ENCODE results near the gene EMC8.

DNA sequence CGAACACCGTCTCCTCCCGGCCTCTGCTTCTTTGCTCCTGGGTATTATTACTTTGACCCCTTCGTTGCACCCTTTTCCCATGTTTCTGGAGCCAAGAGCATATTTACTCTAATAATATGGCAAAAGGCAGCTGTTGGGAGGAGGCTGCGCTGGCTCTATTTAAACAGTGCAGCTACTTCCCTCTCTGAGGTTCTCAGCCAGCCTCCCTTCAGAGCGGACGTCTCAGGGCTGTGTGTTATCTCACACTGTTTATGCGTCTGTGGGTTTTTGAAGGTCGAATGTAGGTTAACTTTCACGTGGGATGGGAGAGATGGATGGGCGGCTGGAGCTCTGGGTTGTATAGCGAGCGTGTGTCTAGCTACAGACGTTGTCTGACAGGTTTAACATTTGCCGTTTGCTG is 45.4 kb upstream of the EMC8 start:
- TF ChIP-seq POLR2A (IDR thresholded peaks at IDR 0.05; ENCODE audit: low read length) (no peak), GATA1 (IDR thresholded peaks at IDR 0.05; ENCODE audit: low read depth, low read length) (no peak)
